Esophagus muscularis mucosa (tissue), 4 donors: ENCODE data around the gene KCNJ13. TPM values are rescaled to one million over a fixed set of nuclear protein-coding genes. Genes with fewer than 3 reads are reported as not detected.

Experiments
- DNase-seq: peaks from one replicate; pipeline ENCODE4 v3.0.0-alpha.2; 2017; ENCODE audit errors: extremely low spot score
- H3K27ac ChIP-seq, 4 donors: fragments of 200-600 bp; sonication (generic); replicated peaks in 1 of 4; 1 replicate in 3 of 4; 2 replicates in 1 of 4; pipeline ENCODE4 v1.5.1; 2016 to 2019; ENCODE audit warnings: mild to moderate bottlenecking in 1 of 4
- H3K27me3 ChIP-seq, 4 donors: fragments of 200-600 bp; sonication (generic); one replicate each; pipeline versions ENCODE4 v1.5.1 to v1.6.0; 2016 to 2019
- H3K36me3 ChIP-seq, 4 donors: fragments of 200-600 bp; sonication (generic); one replicate each; pipeline ENCODE4 v1.5.1; 2016 to 2019
- H3K4me1 ChIP-seq, 4 donors: fragments of 200-600 bp; sonication (generic); one replicate each; pipeline ENCODE4 v1.5.1; 2016 to 2019
- H3K4me3 ChIP-seq, 4 donors: fragments of 200-600 bp; sonication (generic); 1 replicate in 2 of 4; 2 replicates in 2 of 4; pipeline ENCODE4 v1.5.1; 2016 to 2019; ENCODE audit warnings: mild to moderate bottlenecking in 4 of 4, moderate library complexity in 1 of 4
- H3K9me3 ChIP-seq, 4 donors: fragments of 200-600 bp; sonication (generic); 1 replicate in 3 of 4; 2 replicates in 1 of 4; pipeline ENCODE4 v1.5.1; 2016 to 2019
- CTCF ChIP-seq, 3 experiments: fragments of 200-600 bp in 2 of 3; fragments of 450-650 bp in 1 of 3; sonication (generic) in 2 of 3; IDR thresholded peaks; one replicate each; pipeline ENCODE4 v1.5.1; 2017 to 2019; ENCODE audit warnings: antibody characterized with exemption in 3 of 3, mild to moderate bottlenecking in 2 of 3, moderate library complexity in 1 of 3
- EP300 ChIP-seq: sonication (generic); formaldehyde crosslinking; IDR thresholded peaks from one replicate; pipeline ENCODE4 v1.6.1; 2017; ENCODE audit warnings: antibody characterized with exemption
- POLR2A ChIP-seq: fragments of 450-650 bp; IDR thresholded peaks from one replicate; pipeline ENCODE4 v1.6.1; 2017; ENCODE audit warnings: antibody characterized with exemption, moderate library complexity, mild to moderate bottlenecking, low read depth
- POLR2AphosphoS5 ChIP-seq, 2 donors: sonication (generic); formaldehyde crosslinking; IDR thresholded peaks; one replicate each; pipeline ENCODE4 v1.6.1; 2017; ENCODE audit warnings: antibody characterized with exemption in 2 of 2
- WGBS: methylation state at CpG from one replicate; pipeline ENCODE4 v1.1.5; 2018; 5-methylcytosine and 5-hydroxymethylcytosine counted together
- intact Hi-C: fragments of 100-400 bp; cut with DNase I; formaldehyde crosslinking; loops from one replicate; pipeline ENCODE4 v1.15.1; 2023
- total RNA-seq, 4 donors: library from RNA; depleted of rRNA; stranded (reverse); fragments of >200 nt; gene quantifications; one replicate each; pipeline versions ENCODE4 v1.1.0 to v1.2.1, GENCODE V29; 2016

KCNJ13 gene
- total RNA-seq, 4 donors from 2014 or later, result not detected

- intact Hi-C loops, result no loop called here
- H3K9me3 ChIP-seq, result no peaks in the 10 kb centered on the region
- H3K4me1 ChIP-seq, result no peaks in the 10 kb centered on the region
- no peak overlapping the region for H3K4me3 ChIP-seq
- no peak overlapping the region for H3K27ac ChIP-seq
- H3K27me3 ChIP-seq, result no peaks in the 10 kb centered on the region
- TF ChIP-seq CTCF (IDR thresholded peaks at IDR 0.05) (no peak), POLR2A (no peak), EP300 (no peak), POLR2AphosphoS5 (IDR thresholded peaks at IDR 0.05) (no peak)
- no peak for DNase-seq
- 63% methylated on average over 1 of the region's 1 CpG for WGBS
- H3K36me3 ChIP-seq, result peaks cover 45 to 89% (median 81%) of the 10 kb centered on the region in 4 donors
Measured at GRCh38 chr2:232794981-232795380, 18.6 kb upstream of the KCNJ13 start.

GRCh38 chr2:232793271-232793670 lies 16.9 kb upstream of the KCNJ13 start:
- no peaks in the 10 kb centered on the region for H3K4me1 ChIP-seq
- no peak for TF ChIP-seq EP300
- no peaks in the 10 kb centered on the region for H3K27me3 ChIP-seq
- H3K4me3 ChIP-seq, result no peak overlapping the region
- DNase-seq, result no peak
- H3K27ac ChIP-seq, result no peak overlapping the region
- peaks cover 45 to 97% (median 86%) of the 10 kb centered on the region in 4 donors for H3K36me3 ChIP-seq
- H3K9me3 ChIP-seq, result no peaks in the 10 kb centered on the region
- intact Hi-C loops, result no loop called here
- WGBS, result 87% methylated on average over 4 of the region's 4 CpGs

GRCh38 chr2:232791518-232791917 lies 15.2 kb upstream of the KCNJ13 start:
- DNase-seq, result no peak
- H3K4me1 ChIP-seq, result no peaks in the 10 kb centered on the region
- H3K9me3 ChIP-seq, result no peaks in the 10 kb centered on the region
- no peak overlapping the region for H3K4me3 ChIP-seq
- intact Hi-C loops, result no loop called here
- no peaks in the 10 kb centered on the region for H3K27me3 ChIP-seq
- TF ChIP-seq POLR2A, result no peak
- TF ChIP-seq EP300, result no peak
- TF ChIP-seq CTCF (IDR thresholded peaks at IDR 0.05), result no peak
- TF ChIP-seq POLR2AphosphoS5 (IDR thresholded peaks at IDR 0.05), result no peak
- H3K36me3 ChIP-seq, result peaks cover 44 to 95% (median 85%) of the 10 kb centered on the region in 4 donors
- H3K27ac ChIP-seq, result no peak overlapping the region
- 93% methylated on average over 4 of the region's 4 CpGs for WGBS

- TF ChIP-seq CTCF (IDR thresholded peaks at IDR 0.05) (no peak), POLR2A (no peak), EP300 (no peak), POLR2AphosphoS5 (IDR thresholded peaks at IDR 0.05) (no peak)
- Histone ChIP-seq H3K4me1 (no peaks in the 10 kb centered on the region), H3K36me3 (peaks cover 28 to 76% (median 64%) of the 10 kb centered on the region in 4 donors), H3K9me3 (no peaks in the 10 kb centered on the region), H3K27me3 (no peaks in the 10 kb centered on the region), H3K4me3 (no peak overlapping the region), H3K27ac (no peak overlapping the region)
- 86% methylated on average over 4 of the region's 4 CpGs for WGBS
- intact Hi-C loops, result no loop called here
- DNase-seq, result no peak
Measured at GRCh38 chr2:232789082-232789481, 12.7 kb upstream of the KCNJ13 start.

GRCh38 chr2:232787806-232788205 lies 11.4 kb upstream of the KCNJ13 start:
- H3K27ac ChIP-seq, result no peak overlapping the region
- intact Hi-C loops, result no loop called here
- no peaks in the 10 kb centered on the region for H3K9me3 ChIP-seq
- H3K27me3 ChIP-seq, result no peaks in the 10 kb centered on the region
- H3K4me1 ChIP-seq, result no peaks in the 10 kb centered on the region
- DNase-seq, result no peak
- H3K36me3 ChIP-seq, result peaks cover 22 to 70% (median 51%) of the 10 kb centered on the region in 4 donors
- no peak overlapping the region for H3K4me3 ChIP-seq
- no peak for TF ChIP-seq EP300
- TF ChIP-seq POLR2AphosphoS5 (IDR thresholded peaks at IDR 0.05), result no peak

- Histone ChIP-seq H3K4me3 (no peak overlapping the region), H3K36me3 (peaks cover 0 to 27% (median 16%) of the 10 kb centered on the region in 4 donors), H3K4me1 (peaks cover 6 to 16% (median 12%) of the 10 kb centered on the region in 4 donors), H3K9me3 (no peaks in the 10 kb centered on the region), H3K27ac (no peak overlapping the region), H3K27me3 (no peaks in the 10 kb centered on the region)
- no peak for DNase-seq
- no peak for TF ChIP-seq EP300
- TF ChIP-seq POLR2AphosphoS5 (IDR thresholded peaks at IDR 0.05), result no peak
- TF ChIP-seq POLR2A, result no peak
- TF ChIP-seq CTCF (IDR thresholded peaks at IDR 0.05), result no peak
- intact Hi-C loops, result no loop called here
Measured at GRCh38 chr2:232783278-232783677, 6.9 kb upstream of the KCNJ13 start.
